Muscle of arm (tissue), 12 donors: ENCODE results near the gene BCR. TPM values are rescaled to one million over a fixed set of nuclear protein-coding genes. Genes with fewer than 3 reads are reported as not detected.

Experiments
- DNase-seq: peaks from one replicate; pipeline ENCODE4 v3.0.0-alpha.2; 2013
- polyA plus RNA-seq, 12 donors: library from polyadenylated mRNA; unstranded; fragments of 120-200 nt; gene quantifications; one replicate each; pipeline ENCODE4 v1.2.1, GENCODE V29; 2013; ENCODE audit not compliant: insufficient read length in 12 of 12

BCR gene
- polyA plus RNA-seq, 12 donors = 10.4 to 37.8 (median 16.3) TPM; not detected in 1

GRCh38 chr22:23258826-23259170 lies 78.5 kb downstream of the BCR start:
- DNase-seq = no peak

GRCh38 chr22:23259916-23260644 lies 79.8 kb downstream of the BCR start:
- no peak for DNase-seq

- DNase-seq = no peak
Measured at GRCh38 chr22:23260645-23261581, 80.6 kb downstream of the BCR start.

GRCh38 chr22:23261900-23262450 lies 81.7 kb downstream of the BCR start:
- no peak for DNase-seq

- DNase-seq = no peak
Measured at GRCh38 chr22:23262518-23263332, 82.4 kb downstream of the BCR start.

GRCh38 chr22:23263651-23264555 lies 83.6 kb downstream of the BCR start:
- no peak for DNase-seq

- peak; percentile 63 for DNase-seq
Measured at GRCh38 chr22:23264610-23265367, 84.5 kb downstream of the BCR start.

- no peak for DNase-seq
Measured at GRCh38 chr22:23265368-23265700, 85.0 kb downstream of the BCR start.

GRCh38 chr22:23266780-23267179 lies 86.5 kb downstream of the BCR start:
- DNase-seq = no peak

- no peak for DNase-seq
Measured at GRCh38 chr22:23267226-23268043, 87.1 kb downstream of the BCR start.

GRCh38 chr22:23268139-23268712 lies 87.9 kb downstream of the BCR start:
- no peak for DNase-seq

GRCh38 chr22:23268877-23269276 lies 88.6 kb downstream of the BCR start:
- no peak for DNase-seq

- no peak for DNase-seq
Measured at GRCh38 chr22:23269441-23270211, 89.3 kb downstream of the BCR start.

- DNase-seq = no peak
Measured at GRCh38 chr22:23270212-23270733, 90.0 kb downstream of the BCR start.

GRCh38 chr22:23270798-23271596 lies 90.7 kb downstream of the BCR start:
- no peak for DNase-seq

GRCh38 chr22:23271597-23271908 lies 91.2 kb downstream of the BCR start:
- DNase-seq = no peak

GRCh38 chr22:23272371-23272770 lies 92.1 kb downstream of the BCR start:
- DNase-seq = no peak
